Astrocyte of the cerebellum (primary cell): ENCODE measurements around the gene HUS1.

Source experiments
- DNase-seq: peaks from one replicate; pipeline ENCODE4 v3.0.0-alpha.2; 2011; ENCODE audit warnings: low read depth
- H3K4me3 ChIP-seq: 2 replicates; pipeline ENCODE4 v1.5.1; 2011; ENCODE audit warnings: mild to moderate bottlenecking, low read depth, low read length, moderate library complexity
- in situ Hi-C: cut with HindIII; loops from 2 replicates; pipeline ENCODE4 v1.10.0; 2017; ENCODE audit warnings: low sequenced_read_pairs
- TF ChIP-seq, protein P1 (sequence below): IDR thresholded peaks from 2 replicates; pipeline ENCODE4 v1.5.1; 2012; ENCODE audit warnings: low read length, low read depth, moderate library complexity, mild to moderate bottlenecking; ENCODE audit errors: missing control alignments

HUS1 gene

GRCh38 chr7:47968847-47969774, 10.3 kb downstream of the HUS1 start:
- TF ChIP-seq, protein P1, sequence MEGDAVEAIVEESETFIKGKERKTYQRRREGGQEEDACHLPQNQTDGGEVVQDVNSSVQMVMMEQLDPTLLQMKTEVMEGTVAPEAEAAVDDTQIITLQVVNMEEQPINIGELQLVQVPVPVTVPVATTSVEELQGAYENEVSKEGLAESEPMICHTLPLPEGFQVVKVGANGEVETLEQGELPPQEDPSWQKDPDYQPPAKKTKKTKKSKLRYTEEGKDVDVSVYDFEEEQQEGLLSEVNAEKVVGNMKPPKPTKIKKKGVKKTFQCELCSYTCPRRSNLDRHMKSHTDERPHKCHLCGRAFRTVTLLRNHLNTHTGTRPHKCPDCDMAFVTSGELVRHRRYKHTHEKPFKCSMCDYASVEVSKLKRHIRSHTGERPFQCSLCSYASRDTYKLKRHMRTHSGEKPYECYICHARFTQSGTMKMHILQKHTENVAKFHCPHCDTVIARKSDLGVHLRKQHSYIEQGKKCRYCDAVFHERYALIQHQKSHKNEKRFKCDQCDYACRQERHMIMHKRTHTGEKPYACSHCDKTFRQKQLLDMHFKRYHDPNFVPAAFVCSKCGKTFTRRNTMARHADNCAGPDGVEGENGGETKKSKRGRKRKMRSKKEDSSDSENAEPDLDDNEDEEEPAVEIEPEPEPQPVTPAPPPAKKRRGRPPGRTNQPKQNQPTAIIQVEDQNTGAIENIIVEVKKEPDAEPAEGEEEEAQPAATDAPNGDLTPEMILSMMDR = peak; percentile 98
- in situ Hi-C loops = no loop called here
- DNase-seq = peak; percentile 73
- no peak overlapping the region for H3K4me3 ChIP-seq

- DNase-seq = no peak
- in situ Hi-C loops = no loop called here
- TF ChIP-seq, protein P1 = no peak
These were observed 11.7 kb downstream of the HUS1 start for GRCh38 chr7:47967708-47968107.

GRCh38 chr7:47967123-47967522, 12.3 kb downstream of the HUS1 start:
- TF ChIP-seq, protein P1 = no peak
- DNase-seq = no peak
- no peak overlapping the region for H3K4me3 ChIP-seq
- in situ Hi-C loops = no loop called here

More at GRCh38 chr7:47967708-47968107, 11.7 kb downstream of the HUS1 start:
- H3K4me3 ChIP-seq = no peak overlapping the region

- TF ChIP-seq, protein P1 = no peak
- no peak for DNase-seq
- in situ Hi-C loops = no loop called here
- no peak overlapping the region for H3K4me3 ChIP-seq
These were observed 14.0 kb downstream of the HUS1 start for GRCh38 chr7:47965456-47965855.

DNA sequence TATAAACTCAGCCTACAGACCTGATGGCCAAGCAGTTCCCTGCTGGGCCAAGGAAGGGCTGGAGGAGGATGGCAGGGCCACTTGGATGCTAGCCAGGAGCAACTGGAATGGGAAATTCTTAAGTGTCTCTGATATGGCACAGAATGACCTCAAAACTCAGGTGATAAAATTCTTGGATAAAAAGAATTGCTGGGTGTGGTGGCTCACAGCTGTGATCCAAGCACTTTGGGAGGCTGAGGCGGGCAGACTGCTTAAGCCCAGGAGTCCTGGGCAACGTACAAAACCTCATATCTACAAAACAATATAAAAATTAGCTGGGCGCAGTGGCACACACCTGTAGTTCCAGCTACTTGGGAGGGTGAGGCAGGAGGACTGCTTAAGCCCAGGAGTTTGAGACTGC, 17.2 kb downstream of the HUS1 start:
- in situ Hi-C loops = no loop called here
- no peak overlapping the region for H3K4me3 ChIP-seq
- no peak for DNase-seq
- TF ChIP-seq, protein P1 = no peak

GRCh38 chr7:47957156-47957555, 22.3 kb downstream of the HUS1 start:
- TF ChIP-seq, protein P1 = no peak
- DNase-seq = no peak
- in situ Hi-C loops = loop anchor here (10.0 kb wide), 1 partner anchor 62 kb away; no protein-coding TSS in a partner anchor
- no peak overlapping the region for H3K4me3 ChIP-seq
